Glutamatergic neuron (in vitro differentiated cells): ENCODE results near the gene TPCN2. TPM values are rescaled to one million over a fixed set of nuclear protein-coding genes. Genes with fewer than 3 reads are reported as not detected.
"Not testable (repeated sequence)": the region's sequence is repeated elsewhere in the genome, so short reads cannot be mapped to it uniquely, and the experiment has no call there.

Experiments used
- DNase-seq: peaks from one replicate; pipeline ENCODE4 v3.0.0; 2022
- H3K27ac Mint-ChIP-seq: one replicate; pipeline ENCODE4 v1.8.0; 2020; ENCODE audit warnings: mild to moderate bottlenecking, mixed read lengths, inconsistent platforms; ENCODE audit not compliant: unreplicated experiment
- H3K27me3 Mint-ChIP-seq: one replicate; pipeline ENCODE4 v1.8.0; 2020; ENCODE audit warnings: mild to moderate bottlenecking, moderate library complexity, mixed read lengths, inconsistent platforms; ENCODE audit not compliant: unreplicated experiment
- H3K36me3 Mint-ChIP-seq: one replicate; pipeline ENCODE4 v1.8.0; 2020; ENCODE audit warnings: mild to moderate bottlenecking, mixed read lengths, inconsistent platforms; ENCODE audit not compliant: unreplicated experiment
- H3K4me1 Mint-ChIP-seq: one replicate; pipeline ENCODE4 v1.8.0; 2020; ENCODE audit warnings: mild to moderate bottlenecking, low read depth, mixed read lengths, inconsistent platforms; ENCODE audit not compliant: unreplicated experiment
- H3K4me3 Mint-ChIP-seq: one replicate; pipeline ENCODE4 v1.8.0; 2020; ENCODE audit warnings: mild to moderate bottlenecking, mixed read lengths, inconsistent platforms; ENCODE audit not compliant: unreplicated experiment
- H3K9me3 Mint-ChIP-seq: one replicate; pipeline ENCODE4 v1.8.0; 2020; ENCODE audit warnings: mild to moderate bottlenecking, moderate library complexity, mixed read lengths, inconsistent platforms; ENCODE audit not compliant: unreplicated experiment
- CTCF ChIP-seq: fragments of 200-600 bp; sonication (generic); IDR thresholded peaks from one replicate; pipeline ENCODE4 v1.5.0; 2021; ENCODE audit not compliant: partially characterized antibody, unreplicated experiment
- total RNA-seq: library from RNA; stranded (reverse); fragmentation: NEBNext Ultra II Directional; extraction: Animal tissue kit (Norgen Biotek cat#: 25700); gene quantifications from one replicate; pipeline ENCODE4 v1.2.1, GENCODE V29; 2021; ENCODE audit not compliant: unreplicated experiment

TPCN2 gene
- total RNA-seq, 1 donor from 2014 or later: 17.2 TPM

GRCh38 chr11:69138265-69138664 is 89.5 kb downstream of the TPCN2 start:
- no peak overlapping the region for H3K27ac Mint-ChIP-seq
- no peaks in the 10 kb centered on the region for H3K4me1 Mint-ChIP-seq
- H3K27me3 Mint-ChIP-seq: peaks cover 3% of the 10 kb centered on the region
- H3K36me3 Mint-ChIP-seq: peaks cover 14% of the 10 kb centered on the region
- no peak overlapping the region for H3K4me3 Mint-ChIP-seq
- peaks cover 4% of the 10 kb centered on the region for H3K9me3 Mint-ChIP-seq
- no peak for DNase-seq
- no peak for TF ChIP-seq CTCF

- DNase-seq, H3K27me3 Mint-ChIP-seq, H3K4me1 Mint-ChIP-seq, H3K9me3 Mint-ChIP-seq, H3K36me3 Mint-ChIP-seq, H3K4me3 Mint-ChIP-seq, H3K27ac Mint-ChIP-seq: not testable (repeated sequence)
These were observed 91.4 kb downstream of the TPCN2 start for GRCh38 chr11:69140161-69140560.

- no peak for TF ChIP-seq CTCF
- Mint-ChIP-seq H3K9me3 (peaks cover 5% of the 10 kb centered on the region), H3K27ac (no peak overlapping the region), H3K4me1 (no peaks in the 10 kb centered on the region), H3K27me3 (peaks cover 3% of the 10 kb centered on the region), H3K4me3 (no peak overlapping the region), H3K36me3 (peaks cover 12% of the 10 kb centered on the region)
- DNase-seq: no peak
These were observed 91.9 kb downstream of the TPCN2 start for GRCh38 chr11:69140635-69141034.

- DNase-seq: no peak
- Mint-ChIP-seq H3K27me3 (no peaks in the 10 kb centered on the region), H3K4me3 (no peak overlapping the region), H3K4me1 (no peaks in the 10 kb centered on the region), H3K36me3 (peaks cover 15% of the 10 kb centered on the region), H3K27ac (no peak overlapping the region), H3K9me3 (peaks cover 9% of the 10 kb centered on the region)
- TF ChIP-seq CTCF: no peak
These were observed 93.0 kb downstream of the TPCN2 start for GRCh38 chr11:69141742-69142141.

- DNase-seq: no peak
- Mint-ChIP-seq H3K36me3 (peaks cover 15% of the 10 kb centered on the region), H3K27ac (no peak overlapping the region), H3K4me3 (no peak overlapping the region), H3K9me3 (peaks cover 9% of the 10 kb centered on the region), H3K27me3 (no peaks in the 10 kb centered on the region), H3K4me1 (no peaks in the 10 kb centered on the region)
- no peak for TF ChIP-seq CTCF
These were observed 94.2 kb downstream of the TPCN2 start for GRCh38 chr11:69142895-69143294.
